ENCODE data around the gene UTS2R.

The UTS2R gene

GRCh38 chr17:82324566-82325285, 46.8 kb upstream of the UTS2R start:
- Histone ChIP-seq H4K91ac (ENCODE audit: low read depth, low read length) (no peak overlapping the region), H2AFZ (ENCODE audit: insufficient read depth, low read length, poor library complexity) (no peak overlapping the region), H3K79me2 (ENCODE audit: control insufficient read depth, insufficient read depth, low read length, poor library complexity) (no peaks in the 10 kb centered on the region), H2BK5ac (ENCODE audit: low read depth, low read length, poor library complexity) (no peak overlapping the region), H3K18ac (ENCODE audit: low read length) (no peak overlapping the region), H3K27me3 (ENCODE audit: insufficient read depth, low read length) (peaks cover 2% of the 10 kb centered on the region), H4K12ac (ENCODE audit: low read depth, low read length) (no peak overlapping the region), H2BK12ac (ENCODE audit: low read length) (no peak overlapping the region), H3K79me1 (ENCODE audit: low read length) (no peaks in the 10 kb centered on the region), H3K23ac (ENCODE audit: low read length) (no peak overlapping the region), H3K4me1 (ENCODE audit: control insufficient read depth in 1 of 2, insufficient read depth in 2 of 2, low read length in 2 of 2) (no peaks in the 10 kb centered on the region), H3K4me2 (ENCODE audit: low read length) (no peak overlapping the region), H2BK120ac (ENCODE audit: insufficient read depth, low read length, poor library complexity) (no peak overlapping the region), H2AK5ac (ENCODE audit: low read length) (no peak overlapping the region), H3K9me3 (ENCODE audit: insufficient read depth, low read depth, low read length) (peaks cover 3% of the 10 kb centered on the region), H3K4me3 (ENCODE audit: low read depth, low read length) (peak overlapping the region; percentile 12), H3K4ac (ENCODE audit: low read depth, low read length) (no peak overlapping the region), H3K14ac (ENCODE audit: low read length) (no peak overlapping the region), H4K8ac (ENCODE audit: low read depth, low read length) (no peak overlapping the region), H3K27ac (ENCODE audit: low read depth, low read length) (no peak overlapping the region), H3K36me3 (ENCODE audit: control insufficient read depth in 1 of 2, insufficient read depth in 2 of 2, low read length in 2 of 2) (no peaks in the 10 kb centered on the region), H3K9ac (ENCODE audit: low read length) (no peak overlapping the region)
- no CpG with 5 or more reads among the region's 25 CpGs for WGBS (ENCODE audit: extremely low coverage, insufficient coverage, insufficient read length)
- DNase-seq, result no peak

GRCh38 chr17:82325286-82326180, 46.0 kb upstream of the UTS2R start:
- Histone ChIP-seq H2AFZ (ENCODE audit: insufficient read depth, low read length, poor library complexity) (no peak overlapping the region), H3K23ac (ENCODE audit: low read length) (no peak overlapping the region), H3K14ac (ENCODE audit: low read length) (no peak overlapping the region), H3K9ac (ENCODE audit: low read length) (no peak overlapping the region), H3K18ac (ENCODE audit: low read length) (no peak overlapping the region), H3K9me3 (ENCODE audit: insufficient read depth, low read depth, low read length) (peaks cover 3% of the 10 kb centered on the region), H3K4me2 (ENCODE audit: low read length) (no peak overlapping the region), H4K8ac (ENCODE audit: low read depth, low read length) (no peak overlapping the region), H3K27ac (ENCODE audit: low read depth, low read length) (no peak overlapping the region), H2AK5ac (ENCODE audit: low read length) (no peak overlapping the region), H2BK12ac (ENCODE audit: low read length) (no peak overlapping the region), H2BK120ac (ENCODE audit: insufficient read depth, low read length, poor library complexity) (no peak overlapping the region), H3K36me3 (ENCODE audit: control insufficient read depth in 1 of 2, insufficient read depth in 2 of 2, low read length in 2 of 2) (no peaks in the 10 kb centered on the region), H4K91ac (ENCODE audit: low read depth, low read length) (no peak overlapping the region), H3K27me3 (ENCODE audit: insufficient read depth, low read length) (peaks cover 2% of the 10 kb centered on the region), H4K12ac (ENCODE audit: low read depth, low read length) (no peak overlapping the region), H3K4ac (ENCODE audit: low read depth, low read length) (no peak overlapping the region), H3K4me3 (ENCODE audit: low read depth, low read length) (no peak overlapping the region), H2BK5ac (ENCODE audit: low read depth, low read length, poor library complexity) (no peak overlapping the region), H3K79me1 (ENCODE audit: low read length) (no peaks in the 10 kb centered on the region), H3K79me2 (ENCODE audit: control insufficient read depth, insufficient read depth, low read length, poor library complexity) (no peaks in the 10 kb centered on the region), H3K4me1 (ENCODE audit: control insufficient read depth in 1 of 2, insufficient read depth in 2 of 2, low read length in 2 of 2) (no peaks in the 10 kb centered on the region)
- WGBS (ENCODE audit: extremely low coverage, insufficient coverage, insufficient read length), result no CpG with 5 or more reads among the region's 30 CpGs
- no peak for DNase-seq

GRCh38 chr17:82327289-82327688, 44.3 kb upstream of the UTS2R start:
- no peak overlapping the region for H2AK5ac ChIP-seq (ENCODE audit: low read length)
- no peak overlapping the region for H3K4ac ChIP-seq (ENCODE audit: low read depth, low read length)
- H4K91ac ChIP-seq (ENCODE audit: low read depth, low read length), result no peak overlapping the region
- H4K8ac ChIP-seq (ENCODE audit: low read depth, low read length), result no peak overlapping the region
- H3K23ac ChIP-seq (ENCODE audit: low read length), result no peak overlapping the region
- DNase-seq, result no peak
- H3K27me3 ChIP-seq (ENCODE audit: insufficient read depth, low read length), result peaks cover 4% of the 10 kb centered on the region
- no peaks in the 10 kb centered on the region for H3K79me2 ChIP-seq (ENCODE audit: control insufficient read depth, insufficient read depth, low read length, poor library complexity)
- H4K12ac ChIP-seq (ENCODE audit: low read depth, low read length), result no peak overlapping the region
- H2BK12ac ChIP-seq (ENCODE audit: low read length), result no peak overlapping the region
- H3K36me3 ChIP-seq (ENCODE audit: control insufficient read depth in 1 of 2, insufficient read depth in 2 of 2, low read length in 2 of 2), result no peaks in the 10 kb centered on the region
- no peak overlapping the region for H2AFZ ChIP-seq (ENCODE audit: insufficient read depth, low read length, poor library complexity)
- no peak overlapping the region for H3K27ac ChIP-seq (ENCODE audit: low read depth, low read length)
- H3K18ac ChIP-seq (ENCODE audit: low read length), result no peak overlapping the region
- H3K4me1 ChIP-seq (ENCODE audit: control insufficient read depth in 1 of 2, insufficient read depth in 2 of 2, low read length in 2 of 2), result no peaks in the 10 kb centered on the region
- H3K14ac ChIP-seq (ENCODE audit: low read length), result no peak overlapping the region
- H2BK5ac ChIP-seq (ENCODE audit: low read depth, low read length, poor library complexity), result no peak overlapping the region
- no peak overlapping the region for H3K4me3 ChIP-seq (ENCODE audit: low read depth, low read length)
- no peak overlapping the region for H3K4me2 ChIP-seq (ENCODE audit: low read length)
- no peak overlapping the region for H2BK120ac ChIP-seq (ENCODE audit: insufficient read depth, low read length, poor library complexity)
- WGBS (ENCODE audit: extremely low coverage, insufficient coverage, insufficient read length), result no CpG with 5 or more reads among the region's 15 CpGs
- peaks cover 3% of the 10 kb centered on the region for H3K9me3 ChIP-seq (ENCODE audit: insufficient read depth, low read depth, low read length)
- no peak overlapping the region for H3K9ac ChIP-seq (ENCODE audit: low read length)
- no peaks in the 10 kb centered on the region for H3K79me1 ChIP-seq (ENCODE audit: low read length)

GRCh38 chr17:82327757-82328140, 43.8 kb upstream of the UTS2R start:
- H3K9ac ChIP-seq (ENCODE audit: low read length), result no peak overlapping the region
- H2BK5ac ChIP-seq (ENCODE audit: low read depth, low read length, poor library complexity), result no peak overlapping the region
- H3K14ac ChIP-seq (ENCODE audit: low read length), result no peak overlapping the region
- H4K12ac ChIP-seq (ENCODE audit: low read depth, low read length), result no peak overlapping the region
- peaks cover 8% of the 10 kb centered on the region for H3K27me3 ChIP-seq (ENCODE audit: insufficient read depth, low read length)
- no peak overlapping the region for H3K4me3 ChIP-seq (ENCODE audit: low read depth, low read length)
- peaks cover 6% of the 10 kb centered on the region for H3K9me3 ChIP-seq (ENCODE audit: insufficient read depth, low read depth, low read length)
- H3K27ac ChIP-seq (ENCODE audit: low read depth, low read length), result no peak overlapping the region
- no peaks in the 10 kb centered on the region for H3K36me3 ChIP-seq (ENCODE audit: control insufficient read depth in 1 of 2, insufficient read depth in 2 of 2, low read length in 2 of 2)
- H2AFZ ChIP-seq (ENCODE audit: insufficient read depth, low read length, poor library complexity), result no peak overlapping the region
- no CpG with 5 or more reads among the region's 16 CpGs for WGBS (ENCODE audit: extremely low coverage, insufficient coverage, insufficient read length)
- no peak overlapping the region for H4K91ac ChIP-seq (ENCODE audit: low read depth, low read length)
- H3K79me2 ChIP-seq (ENCODE audit: control insufficient read depth, insufficient read depth, low read length, poor library complexity), result no peaks in the 10 kb centered on the region
- no peak overlapping the region for H3K18ac ChIP-seq (ENCODE audit: low read length)
- H3K79me1 ChIP-seq (ENCODE audit: low read length), result no peaks in the 10 kb centered on the region
- H2BK120ac ChIP-seq (ENCODE audit: insufficient read depth, low read length, poor library complexity), result no peak overlapping the region
- no peak overlapping the region for H2BK12ac ChIP-seq (ENCODE audit: low read length)
- H2AK5ac ChIP-seq (ENCODE audit: low read length), result no peak overlapping the region
- H4K8ac ChIP-seq (ENCODE audit: low read depth, low read length), result no peak overlapping the region
- H3K4ac ChIP-seq (ENCODE audit: low read depth, low read length), result no peak overlapping the region
- H3K4me2 ChIP-seq (ENCODE audit: low read length), result no peak overlapping the region
- H3K4me1 ChIP-seq (ENCODE audit: control insufficient read depth in 1 of 2, insufficient read depth in 2 of 2, low read length in 2 of 2), result no peaks in the 10 kb centered on the region
- no peak overlapping the region for H3K23ac ChIP-seq (ENCODE audit: low read length)
- no peak for DNase-seq
